ENCODE data around the gene IGFL2.

GRCh38 chr19:46160233-46160775, 12.3 kb downstream of the IGFL2 start:
- TF ChIP-seq SIN3A (IDR thresholded peaks at IDR 0.05; ENCODE audit: low read depth) (no peak), SP1 (IDR thresholded peaks at IDR 0.05; ENCODE audit: low read depth) (no peak)
- TF ChIP-seq, protein P1, sequence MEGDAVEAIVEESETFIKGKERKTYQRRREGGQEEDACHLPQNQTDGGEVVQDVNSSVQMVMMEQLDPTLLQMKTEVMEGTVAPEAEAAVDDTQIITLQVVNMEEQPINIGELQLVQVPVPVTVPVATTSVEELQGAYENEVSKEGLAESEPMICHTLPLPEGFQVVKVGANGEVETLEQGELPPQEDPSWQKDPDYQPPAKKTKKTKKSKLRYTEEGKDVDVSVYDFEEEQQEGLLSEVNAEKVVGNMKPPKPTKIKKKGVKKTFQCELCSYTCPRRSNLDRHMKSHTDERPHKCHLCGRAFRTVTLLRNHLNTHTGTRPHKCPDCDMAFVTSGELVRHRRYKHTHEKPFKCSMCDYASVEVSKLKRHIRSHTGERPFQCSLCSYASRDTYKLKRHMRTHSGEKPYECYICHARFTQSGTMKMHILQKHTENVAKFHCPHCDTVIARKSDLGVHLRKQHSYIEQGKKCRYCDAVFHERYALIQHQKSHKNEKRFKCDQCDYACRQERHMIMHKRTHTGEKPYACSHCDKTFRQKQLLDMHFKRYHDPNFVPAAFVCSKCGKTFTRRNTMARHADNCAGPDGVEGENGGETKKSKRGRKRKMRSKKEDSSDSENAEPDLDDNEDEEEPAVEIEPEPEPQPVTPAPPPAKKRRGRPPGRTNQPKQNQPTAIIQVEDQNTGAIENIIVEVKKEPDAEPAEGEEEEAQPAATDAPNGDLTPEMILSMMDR (IDR thresholded peaks at IDR 0.05 in 2 of 3, conservative IDR thresholded peaks at IDR 0.05 in 1 of 3; ENCODE audit: borderline replicate concordance in 1 of 3, insufficient read depth in 1 of 3, low read depth in 2 of 3, low read length in 2 of 3), result no peak
